ENCODE results near the gene CPXM2. TPM values are rescaled to one million over a fixed set of nuclear protein-coding genes. Genes with fewer than 3 reads are reported as not detected.

Gene CPXM2
- total RNA-seq, 1 donor from 2014 or later: 0.14 TPM

GRCh38 chr10:123722351-123722750 lies 169.3 kb downstream of the CPXM2 start:
- DNase-seq (ENCODE audit: low spot score, unreplicated experiment): no peak
- H3K4me3 Mint-ChIP-seq (ENCODE audit: low read depth): no peak overlapping the region
- H3K27ac Mint-ChIP-seq: no peak overlapping the region
- no peaks in the 10 kb centered on the region for H3K4me1 Mint-ChIP-seq (ENCODE audit: low read depth)
- no peaks in the 10 kb centered on the region for H3K36me3 Mint-ChIP-seq (ENCODE audit: insufficient read depth)
- H3K27me3 Mint-ChIP-seq: peaks cover 12% of the 10 kb centered on the region
- H3K9me3 Mint-ChIP-seq (ENCODE audit: low read depth): no peaks in the 10 kb centered on the region
- TF ChIP-seq CTCF (IDR thresholded peaks at IDR 0.05; ENCODE audit: unreplicated experiment): no peak

- H3K27ac Mint-ChIP-seq: no peak overlapping the region
- peaks cover 13% of the 10 kb centered on the region for H3K27me3 Mint-ChIP-seq
- DNase-seq (ENCODE audit: low spot score, unreplicated experiment): no peak
- H3K4me1 Mint-ChIP-seq (ENCODE audit: low read depth): no peaks in the 10 kb centered on the region
- no peak overlapping the region for H3K4me3 Mint-ChIP-seq (ENCODE audit: low read depth)
- no peaks in the 10 kb centered on the region for H3K36me3 Mint-ChIP-seq (ENCODE audit: insufficient read depth)
- H3K9me3 Mint-ChIP-seq (ENCODE audit: low read depth): no peaks in the 10 kb centered on the region
- no peak for TF ChIP-seq CTCF (IDR thresholded peaks at IDR 0.05; ENCODE audit: unreplicated experiment)
These were observed 170.1 kb downstream of the CPXM2 start for GRCh38 chr10:123721441-123722049.

GRCh38 chr10:123720536-123720935 lies 171.1 kb downstream of the CPXM2 start:
- H3K9me3 Mint-ChIP-seq (ENCODE audit: low read depth): no peaks in the 10 kb centered on the region
- peaks cover 21% of the 10 kb centered on the region for H3K27me3 Mint-ChIP-seq
- DNase-seq (ENCODE audit: low spot score, unreplicated experiment): no peak
- H3K4me3 Mint-ChIP-seq (ENCODE audit: low read depth): no peak overlapping the region
- no peaks in the 10 kb centered on the region for H3K4me1 Mint-ChIP-seq (ENCODE audit: low read depth)
- H3K27ac Mint-ChIP-seq: no peak overlapping the region
- TF ChIP-seq CTCF (IDR thresholded peaks at IDR 0.05; ENCODE audit: unreplicated experiment): no peak
- H3K36me3 Mint-ChIP-seq (ENCODE audit: insufficient read depth): no peaks in the 10 kb centered on the region

- Mint-ChIP-seq H3K27me3 (peaks cover 35% of the 10 kb centered on the region), H3K4me3 (ENCODE audit: low read depth) (no peak overlapping the region), H3K36me3 (ENCODE audit: insufficient read depth) (no peaks in the 10 kb centered on the region), H3K27ac (no peak overlapping the region), H3K4me1 (ENCODE audit: low read depth) (no peaks in the 10 kb centered on the region), H3K9me3 (ENCODE audit: low read depth) (no peaks in the 10 kb centered on the region)
- no peak for TF ChIP-seq CTCF (IDR thresholded peaks at IDR 0.05; ENCODE audit: unreplicated experiment)
- DNase-seq (ENCODE audit: low spot score, unreplicated experiment): no peak
These were observed 173.0 kb downstream of the CPXM2 start for GRCh38 chr10:123718544-123719060.

GRCh38 chr10:123717336-123717735 lies 174.3 kb downstream of the CPXM2 start:
- H3K27ac Mint-ChIP-seq: no peak overlapping the region
- no peaks in the 10 kb centered on the region for H3K4me1 Mint-ChIP-seq (ENCODE audit: low read depth)
- DNase-seq (ENCODE audit: low spot score, unreplicated experiment): no peak
- peaks cover 39% of the 10 kb centered on the region for H3K27me3 Mint-ChIP-seq
- TF ChIP-seq CTCF (IDR thresholded peaks at IDR 0.05; ENCODE audit: unreplicated experiment): no peak
- H3K36me3 Mint-ChIP-seq (ENCODE audit: insufficient read depth): no peaks in the 10 kb centered on the region
- no peak overlapping the region for H3K4me3 Mint-ChIP-seq (ENCODE audit: low read depth)
- H3K9me3 Mint-ChIP-seq (ENCODE audit: low read depth): no peaks in the 10 kb centered on the region
